Uterus (tissue), 4 donors: ENCODE measurements around the gene PRUNE2. TPM values are rescaled to one million over a fixed set of nuclear protein-coding genes. Genes with fewer than 3 reads are reported as not detected.
"Not testable (repeated sequence)": the region's sequence is repeated elsewhere in the genome, so short reads cannot be mapped to it uniquely, and the experiment has no call there.

Source experiments
- DNase-seq, 2 donors: peaks; one replicate each; pipeline ENCODE4 v3.0.0-alpha.2; 2019 to 2020
- H3K27ac ChIP-seq, 2 donors: fragments of 200-600 bp; sonication (generic); 1 replicate in 1 of 2; 2 replicates in 1 of 2; pipeline ENCODE4 v1.5.1; 2016 to 2018
- H3K27me3 ChIP-seq, 2 donors: fragments of 200-600 bp; sonication (generic); one replicate each; pipeline ENCODE4 v1.5.1; 2018 to 2019; ENCODE audit warnings: control low read depth in 1 of 2
- H3K36me3 ChIP-seq, 2 donors: fragments of 200-600 bp; sonication (generic); one replicate each; pipeline ENCODE4 v1.5.1; 2019; ENCODE audit warnings: control low read depth in 1 of 2
- H3K4me1 ChIP-seq, 2 donors: fragments of 200-600 bp; sonication (generic); one replicate each; pipeline ENCODE4 v1.5.1; 2018 to 2019; ENCODE audit warnings: control low read depth in 1 of 2
- H3K4me3 ChIP-seq, 2 donors: fragments of 200-600 bp; sonication (generic); 1 replicate in 1 of 2; 2 replicates in 1 of 2; pipeline ENCODE4 v1.5.1; 2018 to 2019; ENCODE audit warnings: mild to moderate bottlenecking in 1 of 2
- H3K9me3 ChIP-seq, 2 donors: fragments of 200-600 bp; sonication (generic); one replicate each; pipeline ENCODE4 v1.5.1; 2019; ENCODE audit warnings: control low read depth in 1 of 2
- CTCF ChIP-seq, 4 experiments: fragments of 200-600 bp in 2 of 4; fragments of 450-650 bp in 2 of 4; sonication (generic) in 2 of 4; IDR thresholded peaks; one replicate each; pipeline ENCODE4 v1.5.1; 2016 to 2019; ENCODE audit warnings: antibody characterized with exemption in 4 of 4, mild to moderate bottlenecking in 2 of 4, moderate library complexity in 1 of 4
- POLR2A ChIP-seq, 2 donors: fragments of 450-650 bp; IDR thresholded peaks; one replicate each; pipeline ENCODE4 v1.6.1; 2016; ENCODE audit warnings: antibody characterized with exemption in 2 of 2, mild to moderate bottlenecking in 1 of 2, moderate library complexity in 1 of 2
- intact Hi-C: fragments of 100-400 bp; cut with DNase I; formaldehyde crosslinking; loops from one replicate; pipeline ENCODE4 v1.15.1; 2023; ENCODE audit warnings: low total_unique reads
- total RNA-seq, 4 donors: library from RNA; depleted of rRNA in 3 of 4; stranded (reverse); fragments of >200 nt in 3 of 4; gene quantifications; one replicate each; pipeline versions ENCODE4 v1.1.0 to v1.2.4, GENCODE V29; 2014 to 2023
- donor health status: DM: yes; HTN: yes; CAD: no.

Gene PRUNE2
- total RNA-seq, 4 donors from 2014 or later = 51.4 to 187 (median 97.1) TPM

DNA sequence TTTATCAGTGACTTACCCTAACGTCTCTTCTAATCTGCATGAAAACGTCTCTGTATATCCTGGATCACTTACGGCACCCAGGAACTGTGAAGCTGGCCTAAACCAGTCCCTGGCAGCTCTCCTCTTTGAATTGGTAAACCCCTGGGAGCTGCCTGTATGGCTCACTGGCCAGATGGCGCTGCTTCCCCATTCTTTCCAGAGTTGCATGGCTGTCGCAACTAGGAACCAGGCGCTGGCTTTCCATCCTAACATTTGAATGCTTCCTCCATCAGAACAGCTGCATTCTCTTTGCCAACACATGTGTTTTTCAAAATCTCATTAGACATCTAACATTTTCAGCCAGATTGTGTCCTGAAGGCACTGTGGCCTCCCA is 149.7 kb downstream of the PRUNE2 start:
- intact Hi-C loops = no loop called here
- DNase-seq = no peak
- Histone ChIP-seq H3K27me3 (no peaks in the 10 kb centered on the region), H3K36me3 (no peaks in the 10 kb centered on the region), H3K9me3 (no peaks in the 10 kb centered on the region), H3K4me1 (no peaks in the 10 kb centered on the region), H3K27ac (no peak overlapping the region), H3K4me3 (no peak overlapping the region)
- TF ChIP-seq CTCF (IDR thresholded peaks at IDR 0.05) = no peak
- TF ChIP-seq POLR2A (IDR thresholded peaks at IDR 0.05) = no peak

GRCh38 chr9:76751001-76751400 is 154.9 kb downstream of the PRUNE2 start:
- DNase-seq = no peak
- no peak overlapping the region for H3K4me3 ChIP-seq
- no peaks in the 10 kb centered on the region for H3K9me3 ChIP-seq
- intact Hi-C loops = no loop called here
- H3K4me1 ChIP-seq = no peaks in the 10 kb centered on the region
- no peak overlapping the region for H3K27ac ChIP-seq
- H3K27me3 ChIP-seq = no peaks in the 10 kb centered on the region
- TF ChIP-seq POLR2A (IDR thresholded peaks at IDR 0.05) (no peak), CTCF (IDR thresholded peaks at IDR 0.05) (no peak)
- H3K36me3 ChIP-seq = no peaks in the 10 kb centered on the region

DNA sequence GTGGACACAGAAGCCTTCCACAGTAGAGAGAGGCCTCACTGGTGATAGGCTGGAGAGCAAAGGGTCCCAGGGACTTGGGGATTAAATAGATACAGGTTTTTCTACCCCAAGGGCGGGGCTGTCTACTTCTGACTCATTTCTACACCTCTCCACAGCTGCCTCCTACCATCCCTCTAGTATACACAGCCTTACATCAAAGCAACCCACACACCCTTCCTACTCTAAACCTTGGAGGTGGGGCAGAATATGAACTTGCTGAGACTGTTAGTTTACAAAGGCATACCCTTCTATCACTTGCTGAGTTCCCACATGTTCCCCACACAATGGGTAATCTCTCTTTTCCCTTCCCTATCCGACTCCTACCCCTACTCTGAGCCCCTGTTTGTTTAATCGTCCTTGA is 161.6 kb downstream of the PRUNE2 start:
- Histone ChIP-seq H3K27ac (no peak overlapping the region), H3K27me3 (no peaks in the 10 kb centered on the region), H3K9me3 (no peaks in the 10 kb centered on the region), H3K4me1 (no peaks in the 10 kb centered on the region), H3K36me3 (no peaks in the 10 kb centered on the region), H3K4me3 (no peak overlapping the region)
- intact Hi-C loops = no loop called here
- no peak for DNase-seq
- TF ChIP-seq CTCF (IDR thresholded peaks at IDR 0.05) (no peak), POLR2A (IDR thresholded peaks at IDR 0.05) (no peak)

DNA sequence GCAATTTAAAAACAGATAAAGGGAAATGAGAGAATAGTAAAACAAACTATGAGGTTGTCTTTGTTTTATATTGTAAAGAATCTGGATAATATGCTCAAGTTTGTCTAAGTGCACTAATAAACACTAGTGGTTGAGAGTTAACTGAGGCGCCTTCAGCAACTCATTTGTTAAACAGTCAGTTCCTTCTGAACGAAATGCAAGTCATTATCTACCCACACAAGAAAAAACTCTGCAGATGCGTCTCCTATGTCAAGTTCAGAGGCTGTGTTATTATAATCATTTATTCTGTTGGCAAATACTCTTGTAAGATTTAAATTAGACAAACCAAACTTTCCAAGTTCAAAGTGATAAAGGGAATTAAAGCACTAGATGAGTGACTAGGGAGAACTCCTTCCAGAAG is 162.0 kb downstream of the PRUNE2 start:
- Histone ChIP-seq H3K4me1 (no peaks in the 10 kb centered on the region), H3K36me3 (no peaks in the 10 kb centered on the region)
- intact Hi-C loops = no loop called here

DNA sequence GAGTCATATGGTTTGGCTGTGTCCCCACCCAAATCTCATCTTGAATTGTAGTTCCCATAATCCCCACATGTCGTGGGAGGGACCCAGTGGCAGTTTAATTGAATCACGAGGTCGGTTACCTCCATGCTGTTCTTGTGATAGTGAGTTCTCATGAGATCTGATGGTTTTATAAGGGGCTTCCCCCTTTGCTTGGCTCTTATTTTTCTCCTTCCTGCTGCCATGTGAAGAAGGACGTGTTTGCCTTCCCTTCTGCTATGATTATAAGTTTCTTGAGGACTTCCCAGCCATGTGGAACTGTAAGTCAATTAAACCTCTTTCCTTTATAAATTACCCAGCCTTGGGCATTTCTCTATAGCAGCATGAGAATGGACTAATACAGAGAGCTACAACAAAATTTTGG is 163.0 kb downstream of the PRUNE2 start:
- H3K36me3 ChIP-seq, H3K4me1 ChIP-seq, H3K27me3 ChIP-seq, H3K27ac ChIP-seq, DNase-seq, intact Hi-C loops, H3K4me3 ChIP-seq, H3K9me3 ChIP-seq: not testable (repeated sequence)

More for the DNA sequence above, 162.0 kb downstream of the PRUNE2 start:
- Histone ChIP-seq H3K4me3 (no peak overlapping the region), H3K27ac (no peak overlapping the region), H3K9me3 (no peaks in the 10 kb centered on the region), H3K27me3 (no peaks in the 10 kb centered on the region)
- DNase-seq = no peak
- TF ChIP-seq POLR2A (IDR thresholded peaks at IDR 0.05) (no peak), CTCF (IDR thresholded peaks at IDR 0.05) (no peak)

GRCh38 chr9:76741524-76741923 is 164.4 kb downstream of the PRUNE2 start:
- DNase-seq = no peak
- TF ChIP-seq CTCF (IDR thresholded peaks at IDR 0.05) = no peak
- TF ChIP-seq POLR2A (IDR thresholded peaks at IDR 0.05) = no peak
- Histone ChIP-seq H3K4me1 (no peaks in the 10 kb centered on the region), H3K9me3 (no peaks in the 10 kb centered on the region), H3K27me3 (no peaks in the 10 kb centered on the region), H3K36me3 (no peaks in the 10 kb centered on the region), H3K27ac (no peak overlapping the region), H3K4me3 (no peak overlapping the region)
- intact Hi-C loops = no loop called here
